GM19193 (cell line): ENCODE data around the gene CCDC93.

Source experiments
- POLR2A ChIP-seq: IDR thresholded peaks from 4 replicates; pipeline ENCODE4 v1.6.1; 2011; ENCODE audit not compliant: insufficient read depth, insufficient read length; ENCODE audit errors: extremely low read depth

The CCDC93 gene

DNA sequence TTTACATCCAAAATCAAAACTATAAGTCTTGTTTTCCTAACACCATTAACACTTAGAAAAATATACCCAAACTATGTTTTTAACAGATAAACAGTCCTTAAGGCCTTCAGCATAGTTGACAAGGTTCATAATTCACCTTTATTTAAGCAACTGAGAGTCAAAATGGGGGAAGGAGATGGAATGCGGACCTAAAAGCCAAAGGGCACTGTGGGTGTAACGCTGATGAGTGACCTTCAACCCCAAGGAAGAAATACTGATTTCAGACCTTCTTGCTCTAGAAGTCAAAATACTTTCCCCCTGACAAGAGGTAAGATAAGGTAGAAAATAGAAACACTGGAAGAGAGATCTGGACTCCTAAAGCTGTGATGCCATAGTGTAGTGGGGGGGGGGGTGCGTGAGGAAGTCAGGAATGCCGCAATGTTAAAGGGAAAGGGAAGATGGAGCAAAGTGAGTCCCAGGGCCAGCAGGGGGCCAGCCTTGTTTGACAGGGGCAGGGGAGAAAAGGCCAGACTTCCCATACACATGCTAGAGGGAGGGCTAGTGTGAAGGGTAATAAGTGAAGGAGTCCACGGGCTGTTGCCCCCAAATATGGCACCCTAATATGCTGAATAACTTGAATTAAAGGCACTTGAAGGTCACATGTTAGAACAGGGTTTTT lies 31.4 kb downstream of the CCDC93 start:
- no peak for TF ChIP-seq POLR2A

DNA sequence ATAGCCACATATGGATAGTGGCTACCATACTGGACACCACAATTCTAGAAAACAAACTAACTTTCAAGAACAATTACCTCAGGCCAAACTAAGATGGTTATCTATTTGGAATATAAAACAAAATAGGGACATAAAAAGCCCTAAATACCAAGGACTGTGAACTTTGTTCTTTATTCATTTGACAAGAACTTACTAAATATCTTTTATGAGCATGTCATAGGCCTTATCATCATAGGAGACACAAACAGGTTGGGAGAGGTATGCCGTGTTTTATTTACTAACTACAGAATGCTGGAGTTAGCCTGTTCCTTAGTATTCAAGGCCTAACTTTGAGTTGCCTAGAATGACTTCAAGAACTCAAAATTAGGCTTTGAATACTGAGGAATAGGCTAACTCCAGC lies 32.1 kb downstream of the CCDC93 start:
- TF ChIP-seq POLR2A, result no peak

DNA sequence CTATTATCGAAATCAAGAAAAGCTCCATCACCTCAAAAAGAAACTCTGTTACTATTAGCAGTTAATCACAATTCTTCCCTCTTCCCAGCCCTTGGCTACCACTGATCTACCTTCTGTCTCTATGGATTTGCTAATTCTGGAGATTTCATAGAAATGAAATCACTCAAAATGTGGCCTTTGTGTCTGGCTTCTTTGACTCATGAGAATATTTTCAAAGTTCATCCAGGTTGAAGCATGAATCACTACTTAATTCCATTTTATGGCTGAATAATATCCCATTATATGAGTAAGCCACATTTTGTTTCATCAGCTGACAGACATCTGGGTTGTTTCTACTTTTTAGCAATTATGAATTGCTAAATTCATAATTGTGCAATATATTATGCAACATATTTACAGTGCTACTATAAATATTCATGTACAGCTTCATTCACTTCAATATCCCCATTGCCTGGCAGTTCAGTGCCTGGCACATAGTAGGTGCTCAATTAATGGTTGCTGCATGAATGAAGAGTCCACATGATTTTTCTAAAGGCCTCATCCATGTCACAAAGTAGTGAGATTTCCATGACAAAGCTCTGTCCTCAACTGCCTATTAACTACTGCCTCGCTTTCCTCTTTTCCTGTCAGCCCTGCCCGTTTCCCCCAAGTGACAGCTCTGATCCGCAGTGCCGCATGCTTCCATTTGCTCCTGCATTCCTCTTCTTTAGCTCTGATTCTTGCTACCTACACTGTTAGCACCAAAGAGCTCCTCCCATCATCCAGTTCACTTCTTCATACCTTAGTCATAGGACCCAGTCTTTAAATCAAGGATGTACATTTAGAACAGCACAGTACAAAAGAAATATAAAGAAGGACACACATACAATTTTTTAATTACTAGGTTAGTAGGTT lies 32.8 kb downstream of the CCDC93 start:
- TF ChIP-seq POLR2A, result no peak

DNA sequence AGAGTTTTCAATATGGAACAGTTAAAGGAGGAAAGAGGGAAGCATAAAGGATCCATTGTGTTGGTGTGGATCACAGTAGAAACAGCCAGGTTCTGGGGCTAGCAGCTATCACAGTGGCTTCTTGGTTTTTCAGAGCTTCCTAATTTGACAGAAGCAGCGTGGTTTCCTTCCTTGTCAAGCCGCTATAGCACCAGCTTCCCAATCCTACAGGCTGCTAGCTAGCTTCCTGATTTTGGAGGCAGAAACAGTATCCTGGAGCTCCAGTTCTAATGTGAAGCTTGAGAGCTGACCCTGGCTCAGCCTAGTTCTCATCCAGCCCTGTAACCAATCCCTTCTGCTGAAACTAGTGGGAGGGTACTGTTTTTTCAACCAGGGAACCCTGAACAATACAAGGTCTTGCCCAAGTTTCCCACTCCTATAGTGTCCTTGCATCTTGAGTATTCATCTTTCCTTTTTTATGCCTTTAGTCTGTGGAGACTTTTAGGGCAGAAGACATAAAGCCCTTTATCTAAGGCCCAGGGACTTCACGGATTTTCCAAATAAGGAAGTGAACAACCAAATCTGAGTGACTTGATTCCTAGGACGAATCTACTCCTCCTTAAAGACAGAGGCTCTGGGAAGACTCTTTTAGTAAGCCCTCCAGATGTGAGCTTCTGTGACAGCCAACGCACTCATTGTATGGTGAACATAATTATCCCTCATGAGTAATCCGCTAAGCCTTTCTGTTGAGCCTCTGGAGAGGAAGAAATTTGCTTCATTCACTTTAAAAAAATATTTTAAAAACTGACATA lies 33.8 kb downstream of the CCDC93 start:
- TF ChIP-seq POLR2A, result no peak

DNA sequence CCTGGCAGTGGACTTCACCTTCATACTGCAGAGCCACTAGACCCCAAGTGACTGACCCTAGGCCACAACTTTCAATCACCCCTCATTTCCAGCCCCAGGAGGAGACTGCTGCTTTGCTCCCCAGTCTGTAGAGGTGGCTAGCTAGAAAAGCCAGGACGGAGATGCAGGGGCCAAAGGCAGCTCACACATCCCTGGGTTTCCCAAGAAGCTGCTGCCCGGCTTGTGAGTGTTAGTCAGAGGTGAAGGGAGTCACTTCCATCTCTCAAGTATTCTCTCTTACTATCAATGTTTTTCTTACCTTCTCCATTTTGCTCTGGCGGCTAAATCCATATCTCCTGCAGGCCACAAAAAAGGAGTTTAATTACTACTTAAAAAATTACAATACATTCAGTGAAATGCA lies 36.2 kb downstream of the CCDC93 start:
- no peak for TF ChIP-seq POLR2A

DNA sequence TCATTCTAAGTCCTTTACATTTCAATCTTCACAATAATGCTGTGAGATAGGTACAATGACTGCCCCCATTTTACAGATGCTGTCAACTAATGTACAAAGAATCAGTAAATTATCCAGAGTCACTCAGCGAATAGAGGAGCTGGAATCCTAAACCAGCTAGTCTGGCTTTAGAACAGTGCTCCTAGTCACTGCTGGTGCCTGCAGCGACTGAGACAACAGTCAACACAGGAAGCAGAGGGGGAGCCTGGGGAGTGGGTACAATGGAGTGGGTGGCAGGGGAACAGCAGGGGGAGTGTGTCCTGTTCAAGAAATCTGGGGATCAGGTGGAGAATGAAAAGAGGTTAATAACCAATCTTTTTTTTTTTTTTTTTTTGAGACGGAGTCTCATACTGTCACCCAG lies 37.3 kb downstream of the CCDC93 start:
- no peak for TF ChIP-seq POLR2A

DNA sequence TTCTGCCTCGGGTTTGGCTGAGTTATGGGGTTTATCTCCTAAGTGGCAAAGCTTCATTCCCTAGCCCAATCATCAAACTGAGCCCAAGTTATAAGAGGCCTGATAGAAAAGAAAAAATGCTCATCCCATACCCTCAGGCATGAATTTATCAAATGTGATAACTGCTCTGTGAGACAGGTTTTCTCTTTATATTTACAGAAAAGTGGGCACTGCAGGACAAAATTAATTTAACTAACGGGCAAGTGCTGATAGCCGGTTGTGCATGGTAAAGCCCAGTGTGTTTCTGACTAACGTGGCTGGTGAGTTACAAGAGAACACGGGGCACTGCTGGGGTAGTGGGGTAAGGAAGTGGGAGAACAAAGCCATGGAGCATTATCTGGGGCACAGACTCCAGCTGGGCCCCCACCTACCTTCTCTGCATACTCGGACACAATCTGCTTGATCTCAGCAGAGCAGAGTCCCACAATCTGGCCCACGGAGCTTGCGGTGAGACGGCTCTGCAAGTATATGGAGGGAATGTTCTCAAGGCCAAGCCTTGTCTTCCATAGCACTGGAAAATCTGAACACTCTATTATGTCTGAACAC lies 40.3 kb downstream of the CCDC93 start:
- TF ChIP-seq POLR2A, result no peak

DNA sequence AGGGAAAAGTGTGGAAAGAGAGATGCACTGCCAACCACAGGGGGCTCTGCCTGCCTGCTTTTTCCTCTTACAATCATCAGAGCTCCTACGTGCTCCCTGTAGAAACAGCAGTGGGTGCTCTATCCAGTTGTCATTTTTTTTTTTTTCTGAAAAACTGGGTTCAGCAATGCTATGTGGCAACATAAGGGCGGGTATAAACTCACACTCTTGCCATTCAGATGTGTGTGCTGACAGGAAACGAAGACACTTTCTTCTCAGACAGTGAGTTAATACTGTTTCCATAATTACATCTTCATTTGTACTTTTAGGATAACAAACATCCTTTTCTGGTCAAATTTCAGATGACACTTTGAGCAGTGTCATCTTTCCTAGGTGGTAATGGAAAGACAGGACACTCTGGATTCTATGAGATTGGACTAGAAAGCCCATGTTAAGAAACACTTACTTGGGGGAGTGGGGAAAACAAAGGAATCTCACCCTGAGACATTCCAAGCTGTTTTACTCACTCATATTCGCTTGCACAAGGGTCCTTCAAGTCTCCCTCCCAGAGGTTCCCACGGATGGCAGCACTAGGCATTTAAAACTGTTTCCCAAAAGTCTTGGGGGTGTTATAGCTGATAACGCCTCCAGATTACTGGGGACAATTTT lies 41.3 kb downstream of the CCDC93 start:
- no peak for TF ChIP-seq POLR2A

DNA sequence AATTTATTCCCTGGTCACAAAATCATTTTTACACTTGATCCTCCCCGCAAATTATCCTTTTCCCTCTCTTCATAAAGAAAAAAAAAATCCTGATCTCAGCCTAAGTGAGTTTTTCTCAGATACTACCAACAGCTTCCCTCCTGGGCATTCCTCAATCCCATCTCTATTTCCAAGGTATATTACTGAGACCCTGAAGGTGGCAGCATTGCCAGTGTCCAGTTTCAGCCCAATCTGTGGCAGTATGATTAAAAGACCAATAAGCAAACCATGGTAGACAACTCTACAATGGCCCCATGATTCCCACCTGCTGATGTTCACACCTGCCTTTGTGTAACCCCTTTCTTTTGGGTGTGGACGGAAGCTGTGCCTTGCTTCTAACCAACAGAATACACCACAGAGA lies 45.1 kb downstream of the CCDC93 start:
- no peak for TF ChIP-seq POLR2A

DNA sequence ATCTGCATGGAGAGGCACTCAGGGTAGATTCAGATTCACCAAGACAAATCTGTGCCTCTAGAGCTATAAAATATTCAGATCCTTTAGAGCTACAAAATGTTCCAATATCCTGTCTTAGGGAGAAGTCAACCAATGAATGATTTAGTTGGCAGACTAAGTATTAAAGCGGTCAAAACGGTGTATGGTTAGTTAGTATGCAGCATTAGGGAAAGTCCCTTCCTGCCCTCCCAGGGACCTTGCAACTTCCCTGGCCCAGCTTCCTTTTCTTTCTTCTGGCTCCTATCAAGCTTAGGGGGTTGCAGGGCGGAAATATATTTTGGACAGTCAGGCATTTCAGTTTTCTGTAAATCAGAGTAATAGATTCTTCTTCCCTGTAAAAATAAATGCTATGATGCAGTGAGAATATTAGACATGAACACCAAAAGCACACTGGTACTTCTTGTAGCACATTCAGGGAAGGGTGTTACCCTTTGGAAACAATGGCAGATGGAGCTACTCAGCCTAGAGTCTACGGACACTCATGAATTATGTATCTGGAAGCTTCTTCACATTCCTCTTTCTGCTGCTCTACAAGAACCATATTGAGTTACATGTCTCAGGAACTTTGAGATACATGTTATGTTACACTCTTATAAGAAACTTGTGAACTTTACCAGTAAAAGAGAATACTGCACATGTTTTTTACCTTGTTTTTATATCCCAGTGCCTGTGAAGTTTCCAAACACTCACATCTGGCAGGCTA lies 45.7 kb downstream of the CCDC93 start:
- TF ChIP-seq POLR2A, result no peak

DNA sequence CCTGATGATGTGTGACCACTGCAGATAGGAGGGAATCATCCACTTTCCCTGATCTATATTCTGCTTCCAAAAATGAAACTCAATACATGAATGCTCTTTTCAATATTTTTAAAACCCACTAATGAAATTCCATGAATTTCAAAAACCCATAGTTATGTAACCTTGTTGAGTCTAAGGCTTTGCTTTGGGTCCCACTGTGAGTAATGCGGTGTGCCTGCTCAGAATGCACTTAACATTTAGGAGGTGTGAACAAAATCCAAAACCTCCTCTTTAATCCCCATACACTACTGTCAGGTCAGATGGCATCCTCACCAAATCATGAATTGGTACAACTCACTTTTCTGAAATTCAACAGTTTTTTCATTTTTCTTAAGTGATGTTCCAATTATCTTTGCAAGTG lies 50.4 kb downstream of the CCDC93 start:
- TF ChIP-seq POLR2A, result no peak

DNA sequence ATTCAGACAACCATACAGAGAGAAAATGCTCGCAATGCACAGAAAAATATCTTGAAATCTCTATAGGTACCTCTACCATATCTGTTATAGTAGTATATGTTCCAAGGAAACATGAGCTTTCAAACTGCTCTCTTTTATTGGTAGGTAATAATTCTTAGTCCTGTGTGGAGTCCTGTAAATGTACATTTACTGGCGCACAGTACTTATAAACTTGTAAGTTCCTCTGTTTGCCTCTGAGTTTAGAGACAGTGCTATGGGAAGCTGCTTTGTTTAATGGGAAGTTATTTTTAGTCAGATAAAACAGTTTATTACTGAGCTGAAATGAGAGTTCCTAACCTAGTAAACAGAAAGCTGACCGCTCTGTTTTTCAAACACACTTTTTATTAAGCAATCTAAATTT lies 52.7 kb downstream of the CCDC93 start:
- no peak for TF ChIP-seq POLR2A

DNA sequence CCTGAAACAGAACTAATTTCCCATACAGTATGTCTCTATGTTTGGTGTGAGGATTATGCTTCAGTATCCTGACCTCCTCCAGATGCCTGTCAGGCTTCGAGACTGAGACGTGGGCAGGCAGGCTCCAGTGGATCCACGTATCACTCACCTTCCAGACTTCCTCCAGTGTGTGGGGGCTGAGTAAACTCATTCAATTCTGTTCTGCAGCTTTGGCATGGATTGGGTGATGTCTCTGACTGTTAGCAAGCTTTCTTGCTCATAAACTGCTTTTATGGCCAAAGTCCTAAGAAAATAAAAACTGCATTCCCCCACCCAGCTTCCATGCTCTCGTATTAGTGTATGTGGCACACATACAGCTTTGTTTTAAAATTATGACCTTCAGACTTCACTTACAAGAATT lies 53.6 kb downstream of the CCDC93 start:
- no peak for TF ChIP-seq POLR2A

DNA sequence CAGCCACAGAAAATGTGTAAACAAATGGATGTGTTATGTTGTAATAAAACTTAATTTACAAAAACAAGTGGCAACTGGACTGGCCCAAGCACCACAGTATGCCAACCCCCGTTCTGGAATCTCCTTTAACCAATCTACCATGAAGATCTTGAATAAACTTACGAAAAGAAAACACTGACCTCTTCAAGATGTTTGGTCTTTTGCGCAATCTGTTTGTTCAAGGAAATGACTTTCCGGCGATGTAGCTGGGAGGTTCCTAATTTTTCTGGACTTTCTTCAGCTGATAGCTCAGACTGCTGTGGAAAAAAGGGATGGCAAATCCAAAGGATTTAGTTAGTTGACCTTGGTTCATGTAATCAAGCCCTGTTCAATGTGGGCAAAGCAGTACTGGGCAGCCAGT lies 55.7 kb downstream of the CCDC93 start:
- TF ChIP-seq POLR2A, result no peak

DNA sequence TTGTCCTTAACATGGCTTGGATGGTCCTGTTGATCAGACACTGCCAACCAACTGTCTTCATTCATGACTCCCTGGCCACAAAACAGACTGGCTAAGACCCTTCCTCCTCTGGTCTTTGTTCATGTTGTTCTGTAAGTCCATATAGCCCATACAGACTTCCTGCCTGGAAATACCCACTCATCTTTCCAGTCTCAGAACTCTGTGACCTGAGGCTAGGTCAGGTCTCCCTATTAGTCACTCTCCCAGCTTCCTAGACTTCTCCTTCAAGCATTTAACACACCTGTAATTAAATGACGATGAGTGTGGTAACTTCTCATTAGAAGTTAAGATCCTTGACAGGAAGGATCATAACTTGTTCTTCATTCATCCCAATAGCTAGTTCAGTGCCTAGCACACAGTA lies 56.3 kb downstream of the CCDC93 start:
- no peak for TF ChIP-seq POLR2A
